Activated CD8-positive, alpha-beta memory T cell treated with anti-CD3 and anti-CD28 coated beads for 1 hour (primary cell): ENCODE measurements around the gene PDK4.
"Not testable (repeated sequence)": the region's sequence is repeated elsewhere in the genome, so short reads cannot be mapped to it uniquely, and the experiment has no call there.

Source experiments
- DNase-seq, 2 donors: peaks; one replicate each; pipeline ENCODE4 v3.0.0-alpha.2; 2020; ENCODE audit warnings: low read depth in 1 of 2; ENCODE audit errors: extremely low read depth in 1 of 2

The PDK4 gene

GRCh38 chr7:95605275-95605674 is 9.0 kb upstream of the PDK4 start:
- DNase-seq: no peak

GRCh38 chr7:95604811-95605210 is 8.5 kb upstream of the PDK4 start:
- DNase-seq: not testable (repeated sequence)

- DNase-seq: not testable (repeated sequence)
Observed at GRCh38 chr7:95604397-95604796, 8.1 kb upstream of the PDK4 start.

- no peak for DNase-seq
Observed at GRCh38 chr7:95602421-95602820, 6.1 kb upstream of the PDK4 start.

- no peak for DNase-seq
Observed at GRCh38 chr7:95601316-95601715, 5.0 kb upstream of the PDK4 start.

GRCh38 chr7:95599069-95599468 is 2.8 kb upstream of the PDK4 start:
- no peak for DNase-seq

GRCh38 chr7:95598511-95598910 is 2.2 kb upstream of the PDK4 start:
- DNase-seq: no peak

GRCh38 chr7:95595746-95596197 is 544 bp downstream of the PDK4 start:
- no peak for DNase-seq

GRCh38 chr7:95594185-95594584 is 2.1 kb downstream of the PDK4 start:
- DNase-seq: no peak

GRCh38 chr7:95593343-95593742 is 3.0 kb downstream of the PDK4 start:
- DNase-seq: no peak

- no peak for DNase-seq
Observed at GRCh38 chr7:95592570-95592969, 3.7 kb downstream of the PDK4 start.

- no peak for DNase-seq
Observed at GRCh38 chr7:95590387-95591248, 5.7 kb downstream of the PDK4 start.

GRCh38 chr7:95589766-95590165 is 6.5 kb downstream of the PDK4 start:
- DNase-seq: no peak

GRCh38 chr7:95589031-95589430 is 7.3 kb downstream of the PDK4 start:
- DNase-seq: no peak

- no peak for DNase-seq
Observed at GRCh38 chr7:95586951-95587301, 9.4 kb downstream of the PDK4 start.

- no peak for DNase-seq
Observed at GRCh38 chr7:95585426-95585789, 10.9 kb downstream of the PDK4 start.

- no peak for DNase-seq
Observed at GRCh38 chr7:95584769-95585425, 11.4 kb downstream of the PDK4 start.

- no peak for DNase-seq
Observed at GRCh38 chr7:95583834-95584621, 12.3 kb downstream of the PDK4 start.

- DNase-seq: no peak
Observed at GRCh38 chr7:95582578-95583293, 13.6 kb downstream of the PDK4 start.

- DNase-seq: no peak
Observed at GRCh38 chr7:95581467-95581866, 14.8 kb downstream of the PDK4 start.

- DNase-seq: no peak
Observed at GRCh38 chr7:95579318-95579717, 17.0 kb downstream of the PDK4 start.
